Esophagus muscularis mucosa (tissue), 3 donors: ENCODE results near the gene PLXNA4.

Experiments
- CTCF ChIP-seq, 3 experiments: fragments of 200-600 bp in 2 of 3; fragments of 450-650 bp in 1 of 3; sonication (generic) in 2 of 3; IDR thresholded peaks; one replicate each; pipeline ENCODE4 v1.5.1; 2017 to 2019; ENCODE audit warnings: antibody characterized with exemption in 3 of 3, mild to moderate bottlenecking in 2 of 3, moderate library complexity in 1 of 3
- POLR2A ChIP-seq: fragments of 450-650 bp; IDR thresholded peaks from one replicate; pipeline ENCODE4 v1.6.1; 2017; ENCODE audit warnings: antibody characterized with exemption, moderate library complexity, mild to moderate bottlenecking, low read depth

DNA sequence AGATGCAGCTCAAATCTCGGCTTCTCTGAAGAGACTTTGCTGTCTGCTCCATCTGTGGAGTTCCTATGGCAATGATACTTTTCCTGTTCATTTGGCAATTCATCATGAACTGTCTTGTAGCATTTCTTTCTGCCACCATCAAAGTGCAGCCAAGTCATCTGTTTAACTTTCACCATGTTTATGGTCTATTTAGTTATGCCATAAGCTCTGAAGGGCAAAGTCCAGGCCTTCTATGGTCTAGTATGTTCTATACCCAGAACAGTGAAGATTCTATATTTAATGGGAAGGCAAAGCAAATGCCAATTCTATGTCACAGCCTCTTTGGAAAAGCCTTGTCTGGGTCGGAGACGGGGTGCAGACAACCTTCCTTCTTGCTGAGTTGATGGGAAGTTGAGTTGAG is 472.6 kb downstream of the PLXNA4 start:
- TF ChIP-seq CTCF (IDR thresholded peaks at IDR 0.05) (no peak), POLR2A (no peak)
